HG03342 (cell line): ENCODE results near the gene EVC2.

ENCODE experiments used
- ATAC-seq: cut with Tn5 transposase; IDR thresholded peaks from one replicate; pipeline ENCODE4 v1.9.1; 2021; ENCODE audit warnings: mild to moderate bottlenecking, moderate library complexity; ENCODE audit not compliant: unreplicated experiment

Gene EVC2

GRCh38 chr4:5712517-5712916 lies 4.2 kb upstream of the EVC2 start:
- no peak for ATAC-seq

DNA sequence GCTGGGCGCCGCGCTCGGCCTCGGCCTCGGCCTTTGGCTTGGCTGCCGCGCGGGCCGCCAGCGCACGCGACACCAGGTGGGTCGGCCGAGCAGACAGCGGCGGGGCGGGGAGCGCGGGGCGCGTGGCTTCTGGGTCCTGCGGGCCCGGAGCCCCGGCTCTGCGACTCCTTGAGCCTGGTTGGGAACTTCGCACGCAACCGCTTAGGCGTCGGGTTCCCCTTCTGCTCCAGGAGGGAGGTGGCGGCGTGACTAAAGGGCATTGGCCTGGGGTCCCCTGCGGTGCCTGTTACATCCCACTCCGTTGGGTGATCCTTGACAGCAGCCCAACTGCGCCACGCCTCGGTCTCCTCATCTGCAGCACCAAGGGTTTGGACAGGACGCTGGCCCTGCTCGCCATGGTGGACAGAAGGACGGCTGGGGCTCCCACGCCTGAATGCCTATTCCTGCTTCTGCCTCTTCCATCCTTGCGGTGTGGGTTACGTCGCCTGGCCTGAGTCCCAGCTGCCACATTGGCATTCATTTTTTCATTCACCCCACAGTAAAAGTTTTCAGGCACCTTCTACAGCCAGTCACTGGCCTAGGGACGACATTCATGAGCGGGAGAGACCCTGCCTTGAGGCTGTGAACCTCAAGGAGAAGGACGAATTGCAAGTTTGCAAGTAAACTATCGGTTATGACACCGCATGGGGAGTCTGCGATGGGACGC lies 3.3 kb upstream of the EVC2 start:
- ATAC-seq, result no peak

GRCh38 chr4:5710961-5711478 lies 2.7 kb upstream of the EVC2 start, which contains the start of gene EVC:
EVC (plus strand) TSS chr4:5711201; CDS start chr4:5711381, 180 bp downstream.
- ATAC-seq, result no peak

- ATAC-seq, result no peak
Measured at GRCh38 chr4:5710065-5710960, 2.0 kb upstream of the EVC2 start.

DNA sequence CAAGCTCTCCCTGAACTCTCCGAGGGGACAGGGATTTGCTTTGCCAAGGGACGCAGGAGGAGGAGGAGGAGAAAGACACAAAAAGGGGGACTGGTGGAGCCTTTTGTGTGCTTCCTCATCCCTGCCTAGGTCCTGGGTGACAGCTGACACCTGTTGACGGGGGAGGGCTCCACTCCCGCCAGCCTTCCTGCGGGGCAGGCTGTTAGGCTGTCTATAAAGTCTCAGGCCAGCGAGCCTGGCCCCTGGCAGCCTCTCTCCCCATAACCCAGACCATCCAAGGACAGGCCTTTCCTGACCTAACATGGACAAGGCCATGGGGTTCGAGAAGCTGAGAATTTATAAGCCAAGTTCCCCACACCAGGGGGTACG lies 832 bp upstream of the EVC2 start:
- no peak for ATAC-seq

GRCh38 chr4:5707778-5708448 lies 446 bp downstream of the EVC2 start:
- no peak for ATAC-seq

- ATAC-seq, result no peak
Measured at GRCh38 chr4:5707366-5707765, 993 bp downstream of the EVC2 start.

DNA sequence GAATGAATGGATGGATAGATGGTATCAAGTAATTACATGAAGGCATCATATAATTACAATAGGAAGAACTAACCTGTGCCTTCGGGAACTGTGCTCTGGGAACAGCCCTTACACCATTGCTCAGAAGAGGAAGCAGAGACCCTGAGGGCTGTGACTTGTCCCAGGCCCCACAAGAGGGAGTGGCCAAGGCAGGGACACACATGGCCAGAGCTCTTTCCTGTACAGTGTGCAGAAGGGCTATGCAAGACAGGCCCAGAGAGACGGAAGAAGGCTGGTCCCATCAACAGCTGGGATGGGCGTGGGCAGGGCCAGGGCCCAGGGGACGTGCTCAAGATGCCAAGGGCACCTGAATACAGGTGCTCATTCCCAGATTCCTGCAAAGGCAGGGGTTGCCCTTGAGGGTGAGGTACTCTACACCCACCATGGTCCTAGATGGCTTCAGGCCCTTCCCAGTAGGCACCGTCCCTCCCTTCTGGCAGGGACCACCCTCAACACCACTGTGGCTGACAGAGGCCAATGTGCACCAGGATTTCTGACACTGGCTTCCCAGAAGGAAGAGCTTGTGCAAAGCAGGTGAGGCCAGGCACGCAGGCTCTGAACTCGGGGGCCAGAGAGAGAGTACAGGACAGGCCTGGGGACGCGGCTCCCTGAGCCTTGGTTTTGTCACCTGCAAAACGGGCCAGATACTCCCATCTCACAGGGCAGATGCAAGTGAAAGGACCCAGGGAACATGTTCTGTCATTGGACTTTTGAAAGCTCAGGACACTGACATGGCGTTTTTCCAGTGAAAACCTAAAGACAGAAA lies 1.7 kb downstream of the EVC2 start:
- no peak for ATAC-seq

- ATAC-seq, result no peak
Measured at GRCh38 chr4:5705647-5706320, 2.6 kb downstream of the EVC2 start.

DNA sequence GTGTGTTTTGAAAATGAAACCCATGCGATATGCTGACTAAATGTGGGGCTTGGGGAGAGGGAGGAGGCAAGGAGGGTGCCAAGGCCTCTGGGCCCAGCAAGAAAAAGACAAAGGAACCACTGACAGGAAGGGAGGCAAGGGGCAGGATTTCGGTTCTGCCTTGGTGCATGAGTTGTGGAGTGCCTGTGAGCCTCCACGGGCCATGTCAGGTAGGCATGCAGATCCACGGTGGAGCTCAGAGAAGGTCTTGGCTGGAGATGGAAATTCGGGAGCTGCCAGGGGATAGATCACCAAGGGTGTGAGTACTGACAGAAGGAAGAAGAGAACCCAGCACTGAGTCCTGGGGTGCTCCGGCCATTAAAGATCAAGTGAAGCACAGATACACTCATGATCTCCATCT lies 4.1 kb downstream of the EVC2 start:
- ATAC-seq, result no peak

- no peak for ATAC-seq
Measured at GRCh38 chr4:5703831-5704230, 4.5 kb downstream of the EVC2 start.

DNA sequence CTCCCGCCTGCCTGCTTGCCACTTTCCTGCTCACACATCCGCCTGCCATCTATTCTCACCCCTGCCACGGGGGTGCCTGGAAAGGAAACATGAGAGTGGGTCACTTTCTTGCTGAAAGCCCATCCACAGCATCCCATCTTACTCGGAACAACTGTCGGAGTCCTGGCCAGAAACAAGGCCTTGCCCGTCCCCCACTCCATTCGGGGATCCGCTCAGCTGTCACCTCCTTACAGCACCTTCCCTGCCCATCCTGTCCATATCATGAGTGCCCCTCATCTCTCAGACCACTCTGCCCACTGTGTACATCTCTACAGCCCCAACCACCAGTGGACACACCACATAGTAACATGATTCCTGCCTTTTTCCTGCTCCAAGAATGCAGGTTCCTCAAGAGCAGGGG lies 6.4 kb downstream of the EVC2 start:
- ATAC-seq, result no peak

GRCh38 chr4:5700459-5700858 lies 7.9 kb downstream of the EVC2 start:
- no peak for ATAC-seq

- ATAC-seq, result no peak
Measured at GRCh38 chr4:5696341-5696740, 12.0 kb downstream of the EVC2 start.

- ATAC-seq, result no peak
Measured at GRCh38 chr4:5693871-5694270, 14.5 kb downstream of the EVC2 start.

GRCh38 chr4:5691491-5692132 lies 16.7 kb downstream of the EVC2 start:
- no peak for ATAC-seq

- ATAC-seq, result no peak
Measured at GRCh38 chr4:5689065-5689464, 19.3 kb downstream of the EVC2 start.

GRCh38 chr4:5686338-5686737 lies 22.0 kb downstream of the EVC2 start:
- no peak for ATAC-seq

DNA sequence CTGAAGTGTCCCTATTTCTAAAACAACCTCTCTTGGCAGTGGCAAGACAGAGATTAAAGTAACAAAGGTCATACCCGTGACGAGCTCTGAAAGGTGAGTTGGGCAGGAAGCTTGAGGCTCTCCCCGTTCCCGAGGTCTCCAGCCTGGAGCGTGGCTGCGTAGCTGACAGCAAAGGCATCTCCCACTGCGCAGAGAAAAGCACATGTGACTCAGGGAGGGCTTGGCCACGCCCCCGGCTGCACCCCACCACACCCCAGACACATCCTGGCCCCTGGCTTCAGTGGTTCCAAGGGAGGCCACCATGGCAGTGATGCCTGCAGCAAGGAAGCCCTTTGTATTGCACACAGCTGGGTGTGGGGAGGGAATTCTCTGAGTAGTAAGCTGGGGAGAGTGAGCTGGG lies 23.1 kb downstream of the EVC2 start:
- ATAC-seq, result no peak

DNA sequence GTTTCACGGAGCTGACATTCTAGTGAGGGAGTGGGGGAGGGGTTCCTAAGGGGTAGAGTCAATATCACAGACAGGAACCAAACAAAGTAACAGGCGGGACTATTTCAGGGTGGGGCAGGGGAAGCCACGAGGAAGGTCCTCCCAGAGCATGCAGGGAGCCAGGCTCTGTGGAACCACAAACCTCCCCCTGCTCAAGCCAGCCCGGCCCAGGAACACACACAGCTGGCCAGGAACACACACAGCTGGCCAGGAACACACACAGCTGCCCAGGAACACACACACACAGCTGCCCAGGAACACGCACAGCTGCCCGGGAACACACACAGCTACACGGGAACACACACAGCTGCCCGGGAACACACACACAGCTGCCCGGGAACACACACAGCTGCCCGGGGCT lies 24.8 kb downstream of the EVC2 start:
- no peak for ATAC-seq
